GOT3 (cell line): ENCODE data around the gene BTBD2.

Experiments used
- DNase-seq: peaks from one replicate; lab custom pipeline; 2025; ENCODE audit warnings: mixed read lengths; lab: John Stamatoyannopoulos, UW

The BTBD2 gene

GRCh38 chr19:2050991-2051772, 35.7 kb upstream of the BTBD2 start, which contains the start of gene MKNK2:
Gene MKNK2 (minus strand): TSS chr19:2051244. CDS start chr19:2050851, 393 bp downstream.
- DNase-seq: peak; percentile 70

GRCh38 chr19:2050349-2050990, 35.0 kb upstream of the BTBD2 start:
- no peak for DNase-seq

- no peak for DNase-seq
These were observed 34.3 kb upstream of the BTBD2 start for GRCh38 chr19:2049741-2050348.

GRCh38 chr19:2048959-2049740, 33.6 kb upstream of the BTBD2 start:
- DNase-seq: no peak

- no peak for DNase-seq
These were observed 32.8 kb upstream of the BTBD2 start for GRCh38 chr19:2048104-2048958.

GRCh38 chr19:2047449-2048103, 32.1 kb upstream of the BTBD2 start:
- no peak for DNase-seq

GRCh38 chr19:2047076-2047448, 31.5 kb upstream of the BTBD2 start:
- DNase-seq: no peak

- DNase-seq: no peak
These were observed 30.8 kb upstream of the BTBD2 start for GRCh38 chr19:2046046-2046907.

GRCh38 chr19:2045501-2046045, 30.1 kb upstream of the BTBD2 start:
- DNase-seq: no peak

- DNase-seq: no peak
These were observed 29.4 kb upstream of the BTBD2 start for GRCh38 chr19:2044709-2045500.

- no peak for DNase-seq
These were observed 28.6 kb upstream of the BTBD2 start for GRCh38 chr19:2043961-2044708.

- no peak for DNase-seq
These were observed 27.7 kb upstream of the BTBD2 start for GRCh38 chr19:2043251-2043641.

GRCh38 chr19:2042485-2043250, 27.2 kb upstream of the BTBD2 start:
- no peak for DNase-seq

GRCh38 chr19:2041683-2042484, 26.4 kb upstream of the BTBD2 start:
- DNase-seq: peak; percentile 31

GRCh38 chr19:2041433-2041682, 25.8 kb upstream of the BTBD2 start:
- DNase-seq: no peak

GRCh38 chr19:2040647-2041432, 25.3 kb upstream of the BTBD2 start:
- no peak for DNase-seq
